Fibroblast of upper back skin (primary cell): ENCODE data around the gene FAIM2.
A peak's percentile ranks its signal among the peaks of the same experiment; 100 is the strongest.

Source experiments
- DNase-seq: peaks from one replicate; pipeline ENCODE4 v3.0.0-alpha.2; 2013

Gene FAIM2

GRCh38 chr12:49939307-49939706 is 35.6 kb upstream of the FAIM2 start:
- DNase-seq: no peak

- DNase-seq: no peak
These were observed 34.1 kb upstream of the FAIM2 start for GRCh38 chr12:49937639-49938300.

- DNase-seq: no peak
These were observed 33.2 kb upstream of the FAIM2 start for GRCh38 chr12:49936925-49937324.

GRCh38 chr12:49934505-49934904 is 30.8 kb upstream of the FAIM2 start:
- DNase-seq: no peak

- DNase-seq: peak; percentile 49
These were observed 30.1 kb upstream of the FAIM2 start for GRCh38 chr12:49933796-49934195.

GRCh38 chr12:49932533-49933130 is 28.9 kb upstream of the FAIM2 start:
- no peak for DNase-seq

- no peak for DNase-seq
These were observed 28.3 kb upstream of the FAIM2 start for GRCh38 chr12:49932023-49932422.

GRCh38 chr12:49930515-49931288 is 27.0 kb upstream of the FAIM2 start:
- DNase-seq: peak; percentile 53

GRCh38 chr12:49929581-49929980 is 25.9 kb upstream of the FAIM2 start:
- no peak for DNase-seq

GRCh38 chr12:49928471-49928870 is 24.8 kb upstream of the FAIM2 start:
- no peak for DNase-seq

- no peak for DNase-seq
These were observed 21.9 kb upstream of the FAIM2 start for GRCh38 chr12:49925433-49926204.

- DNase-seq: no peak
These were observed 21.0 kb upstream of the FAIM2 start for GRCh38 chr12:49924628-49925246.

- no peak for DNase-seq
These were observed 20.3 kb upstream of the FAIM2 start for GRCh38 chr12:49923880-49924556.

- no peak for DNase-seq
These were observed 19.4 kb upstream of the FAIM2 start for GRCh38 chr12:49923035-49923644.

- DNase-seq: no peak
These were observed 18.8 kb upstream of the FAIM2 start for GRCh38 chr12:49922349-49923034.

- no peak for DNase-seq
These were observed 18.2 kb upstream of the FAIM2 start for GRCh38 chr12:49921936-49922335.

GRCh38 chr12:49921299-49921698 is 17.6 kb upstream of the FAIM2 start:
- DNase-seq: no peak

- no peak for DNase-seq
These were observed 17.2 kb upstream of the FAIM2 start for GRCh38 chr12:49920915-49921286.

GRCh38 chr12:49920241-49920914 is 16.7 kb upstream of the FAIM2 start:
- peak; percentile 28 for DNase-seq

GRCh38 chr12:49917788-49918173 is 14.1 kb upstream of the FAIM2 start:
- no peak for DNase-seq
